Mucosa of rectum (tissue), 2 donors: ENCODE data around the gene MPPED1.

ENCODE experiments used
- H3K27ac ChIP-seq, 2 donors: one replicate each; pipeline ENCODE4 v1.7.0; 2013; ENCODE audit warnings: inconsistent platforms in 2 of 2, low read depth in 2 of 2, low read length in 2 of 2
- H3K27me3 ChIP-seq, 2 donors: one replicate each; pipeline ENCODE4 v1.7.0; 2013; ENCODE audit warnings: low read length in 2 of 2; ENCODE audit not compliant: control insufficient read depth in 2 of 2, insufficient read depth in 2 of 2
- H3K36me3 ChIP-seq, 2 donors: one replicate each; pipeline ENCODE4 v1.7.0; 2013; ENCODE audit warnings: low read length in 2 of 2; ENCODE audit not compliant: control insufficient read depth in 2 of 2, insufficient read depth in 2 of 2
- H3K4me1 ChIP-seq, 2 donors: one replicate each; pipeline ENCODE4 v1.7.0; 2013; ENCODE audit warnings: low read length in 2 of 2, mild to moderate bottlenecking in 1 of 2; ENCODE audit not compliant: control insufficient read depth in 2 of 2, insufficient read depth in 2 of 2
- H3K4me3 ChIP-seq, 2 donors: one replicate each; pipeline ENCODE4 v1.7.0; 2013; ENCODE audit warnings: low read length in 2 of 2
- H3K9ac ChIP-seq, 2 donors: one replicate each; pipeline ENCODE4 v1.7.0; 2013; ENCODE audit warnings: low read length in 2 of 2, low read depth in 1 of 2, mild to moderate bottlenecking in 1 of 2
- H3K9me3 ChIP-seq, 2 donors: one replicate each; pipeline ENCODE4 v1.7.0; 2013; ENCODE audit warnings: low read length in 2 of 2; ENCODE audit not compliant: control insufficient read depth in 2 of 2
- donor health status: healthy.
- donor health status: Normal muscosa, but diverticular disease.

Gene MPPED1

GRCh38 chr22:43421914-43422615 lies 10.3 kb downstream of the MPPED1 start:
- H3K9ac ChIP-seq: no peak overlapping the region
- H3K4me3 ChIP-seq: no peak overlapping the region
- H3K36me3 ChIP-seq: no peaks in the 10 kb centered on the region
- H3K9me3 ChIP-seq: no peaks in the 10 kb centered on the region
- no peaks in the 10 kb centered on the region for H3K4me1 ChIP-seq
- H3K27ac ChIP-seq: no peak overlapping the region
- peaks cover 0 to 4% of the 10 kb centered on the region in 2 donors for H3K27me3 ChIP-seq

DNA sequence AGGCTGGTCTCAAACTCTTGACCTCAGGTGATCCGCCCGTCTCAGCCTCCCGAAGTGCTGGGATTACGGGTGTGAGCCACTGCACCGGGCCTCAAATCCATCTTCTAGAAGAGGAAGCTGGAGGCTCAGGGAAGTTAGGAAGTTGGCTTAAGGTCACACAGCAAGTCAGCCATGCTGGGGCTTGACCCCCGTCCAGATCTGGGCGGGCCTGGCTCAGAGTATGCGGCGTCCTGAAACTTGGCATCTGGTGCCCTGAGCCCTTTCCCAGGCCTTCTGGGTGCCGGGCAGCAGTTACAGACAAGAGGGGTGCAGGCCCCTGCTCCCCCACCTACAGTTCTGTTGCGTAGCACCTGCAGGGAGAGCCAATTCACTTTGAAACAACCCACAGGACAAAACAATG lies 11.2 kb downstream of the MPPED1 start:
- no peaks in the 10 kb centered on the region for H3K36me3 ChIP-seq
- H3K9me3 ChIP-seq: no peaks in the 10 kb centered on the region
- no peak overlapping the region for H3K27ac ChIP-seq
- H3K9ac ChIP-seq: no peak overlapping the region
- H3K4me1 ChIP-seq: no peaks in the 10 kb centered on the region
- no peak overlapping the region for H3K4me3 ChIP-seq
- H3K27me3 ChIP-seq: no peaks in the 10 kb centered on the region

DNA sequence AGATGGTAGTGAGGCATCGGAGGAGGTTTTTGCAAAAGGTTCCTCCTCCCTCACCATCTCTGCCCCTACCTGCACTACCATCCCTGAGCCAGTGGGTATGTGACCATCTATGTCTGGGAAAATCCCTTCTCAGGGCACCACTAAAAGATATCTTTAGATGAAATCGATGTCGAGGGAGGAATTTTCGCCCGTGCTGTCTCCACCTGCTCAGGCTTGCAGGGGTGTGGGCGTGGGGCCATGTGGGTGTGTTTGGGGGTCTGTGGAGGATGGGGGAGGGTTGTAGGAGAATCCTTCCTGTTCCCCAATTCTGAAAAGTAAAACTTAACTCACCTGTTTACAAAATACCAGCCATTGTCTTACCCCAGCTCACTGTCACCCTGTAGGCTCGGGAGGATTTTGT lies 12.4 kb downstream of the MPPED1 start:
- H3K36me3 ChIP-seq: no peaks in the 10 kb centered on the region

GRCh38 chr22:43424666-43425630 lies 13.1 kb downstream of the MPPED1 start:
- H3K4me3 ChIP-seq: no peak overlapping the region
- no peaks in the 10 kb centered on the region for H3K36me3 ChIP-seq
- no peaks in the 10 kb centered on the region for H3K9me3 ChIP-seq
- no peak overlapping the region for H3K9ac ChIP-seq
- H3K4me1 ChIP-seq: no peaks in the 10 kb centered on the region
- peaks cover 0 to 3% of the 10 kb centered on the region in 2 donors for H3K27me3 ChIP-seq
- no peak overlapping the region for H3K27ac ChIP-seq

More for the DNA sequence above, 12.4 kb downstream of the MPPED1 start:
- Histone ChIP-seq H3K4me1 (no peaks in the 10 kb centered on the region), H3K9ac (no peak overlapping the region), H3K9me3 (no peaks in the 10 kb centered on the region), H3K27me3 (peaks cover 0 to 3% of the 10 kb centered on the region in 2 donors), H3K4me3 (no peak overlapping the region), H3K27ac (no peak overlapping the region)

- Histone ChIP-seq H3K9ac (no peak overlapping the region), H3K27ac (no peak overlapping the region), H3K4me3 (no peak overlapping the region)
Observed at GRCh38 chr22:43425976-43426785, 14.4 kb downstream of the MPPED1 start.

GRCh38 chr22:43426816-43427215 lies 15.0 kb downstream of the MPPED1 start:
- Histone ChIP-seq H3K36me3 (no peaks in the 10 kb centered on the region), H3K27me3 (peaks cover 0 to 5% of the 10 kb centered on the region in 2 donors), H3K4me1 (no peaks in the 10 kb centered on the region), H3K9ac (no peak overlapping the region), H3K9me3 (no peaks in the 10 kb centered on the region), H3K4me3 (no peak overlapping the region), H3K27ac (no peak overlapping the region)

More at GRCh38 chr22:43425976-43426785, 14.4 kb downstream of the MPPED1 start:
- Histone ChIP-seq H3K9me3 (no peaks in the 10 kb centered on the region), H3K27me3 (peaks cover 0 to 5% of the 10 kb centered on the region in 2 donors), H3K4me1 (no peaks in the 10 kb centered on the region), H3K36me3 (no peaks in the 10 kb centered on the region)

DNA sequence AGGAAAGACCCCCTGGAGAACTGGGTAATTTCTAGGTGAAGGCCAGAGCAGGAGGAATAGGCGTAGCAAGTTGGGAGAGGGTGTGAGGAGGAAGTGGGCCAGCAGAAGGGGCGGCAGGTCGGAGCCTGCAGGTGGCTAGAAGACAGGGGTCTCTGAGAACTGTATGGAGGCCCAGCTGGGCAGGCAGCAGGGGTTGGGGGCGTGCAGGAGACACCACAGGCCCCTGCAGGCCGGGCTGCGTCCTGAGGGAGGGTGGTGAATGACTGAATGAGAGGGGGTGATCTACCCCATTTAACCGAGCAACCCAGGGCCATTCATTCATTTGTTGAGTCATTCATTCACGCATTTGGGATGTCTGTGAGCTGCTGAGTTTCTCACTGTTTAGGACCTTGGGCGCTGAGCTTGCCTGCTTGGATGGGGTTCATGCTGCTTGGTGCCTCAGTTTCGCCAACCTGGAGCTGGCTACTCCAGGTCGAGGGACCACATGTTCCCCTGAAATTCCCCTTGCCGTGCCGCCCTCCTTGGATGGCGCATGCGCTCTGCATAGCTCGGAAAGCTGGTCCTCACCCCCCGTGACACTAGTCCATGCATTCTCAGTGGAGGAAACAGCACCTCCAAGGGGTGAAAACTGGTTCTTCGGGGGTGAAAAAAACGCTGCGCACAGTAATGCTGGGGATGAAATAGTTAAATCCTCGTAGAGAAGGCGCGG lies 15.6 kb downstream of the MPPED1 start:
- no peaks in the 10 kb centered on the region for H3K4me1 ChIP-seq
- no peak overlapping the region for H3K27ac ChIP-seq
- no peaks in the 10 kb centered on the region for H3K36me3 ChIP-seq
- H3K4me3 ChIP-seq: no peak overlapping the region
- peaks cover 0 to 5% of the 10 kb centered on the region in 2 donors for H3K27me3 ChIP-seq
- no peaks in the 10 kb centered on the region for H3K9me3 ChIP-seq
- H3K9ac ChIP-seq: no peak overlapping the region

- no peaks in the 10 kb centered on the region for H3K9me3 ChIP-seq
- no peak overlapping the region for H3K4me3 ChIP-seq
- H3K9ac ChIP-seq: no peak overlapping the region
- no peaks in the 10 kb centered on the region for H3K36me3 ChIP-seq
- H3K4me1 ChIP-seq: no peaks in the 10 kb centered on the region
- peaks cover 0 to 5% of the 10 kb centered on the region in 2 donors for H3K27me3 ChIP-seq
- H3K27ac ChIP-seq: no peak overlapping the region
Observed at GRCh38 chr22:43428005-43428485, 16.2 kb downstream of the MPPED1 start.

GRCh38 chr22:43428521-43428920 lies 16.7 kb downstream of the MPPED1 start:
- Histone ChIP-seq H3K27me3 (peaks cover 0 to 5% of the 10 kb centered on the region in 2 donors), H3K36me3 (no peaks in the 10 kb centered on the region), H3K9ac (no peak overlapping the region), H3K4me1 (no peaks in the 10 kb centered on the region), H3K9me3 (no peaks in the 10 kb centered on the region), H3K27ac (no peak overlapping the region), H3K4me3 (no peak overlapping the region)
